ENCODE measurements around the gene ADARB2.

The ADARB2 gene

GRCh38 chr10:1660815-1661214, 76.5 kb downstream of the ADARB2 start:
- DNase-seq: no peak

GRCh38 chr10:1660386-1660785, 76.9 kb downstream of the ADARB2 start:
- DNase-seq: no peak

GRCh38 chr10:1659221-1659791, 78.0 kb downstream of the ADARB2 start:
- DNase-seq: no peak

GRCh38 chr10:1658658-1659057, 78.7 kb downstream of the ADARB2 start:
- DNase-seq: no peak

- no peak for DNase-seq
Measured at GRCh38 chr10:1657479-1657878, 79.8 kb downstream of the ADARB2 start.

GRCh38 chr10:1655367-1655766, 82.0 kb downstream of the ADARB2 start:
- no peak for DNase-seq

- DNase-seq: no peak
Measured at GRCh38 chr10:1654811-1655356, 82.4 kb downstream of the ADARB2 start.

GRCh38 chr10:1654247-1654646, 83.1 kb downstream of the ADARB2 start:
- no peak for DNase-seq

GRCh38 chr10:1653321-1653720, 84.0 kb downstream of the ADARB2 start:
- DNase-seq: no peak

GRCh38 chr10:1652151-1652550, 85.2 kb downstream of the ADARB2 start:
- DNase-seq: no peak

GRCh38 chr10:1651270-1651966, 85.9 kb downstream of the ADARB2 start:
- DNase-seq: no peak

GRCh38 chr10:1650542-1651269, 86.6 kb downstream of the ADARB2 start:
- no peak for DNase-seq

GRCh38 chr10:1648648-1649047, 88.7 kb downstream of the ADARB2 start:
- no peak for DNase-seq

GRCh38 chr10:1646332-1646731, 91.0 kb downstream of the ADARB2 start:
- no peak for DNase-seq

GRCh38 chr10:1645896-1646295, 91.4 kb downstream of the ADARB2 start:
- no peak for DNase-seq

- no peak for DNase-seq
Measured at GRCh38 chr10:1644191-1644711, 93.1 kb downstream of the ADARB2 start.

GRCh38 chr10:1643908-1644179, 93.5 kb downstream of the ADARB2 start:
- DNase-seq: no peak

GRCh38 chr10:1643161-1643907, 94.0 kb downstream of the ADARB2 start:
- DNase-seq: no peak

- no peak for DNase-seq
Measured at GRCh38 chr10:1642600-1643160, 94.6 kb downstream of the ADARB2 start.

GRCh38 chr10:1641402-1641801, 95.9 kb downstream of the ADARB2 start:
- DNase-seq: no peak

- no peak for DNase-seq
Measured at GRCh38 chr10:1638889-1639419, 98.4 kb downstream of the ADARB2 start.

GRCh38 chr10:1635340-1635739, 102.0 kb downstream of the ADARB2 start:
- DNase-seq: no peak

- DNase-seq: no peak
Measured at GRCh38 chr10:1634239-1634638, 103.1 kb downstream of the ADARB2 start.

Measured in CD4-positive, alpha-beta T cell treated with Interleukin-1 beta for 1 hour (primary cell).